ENCODE measurements around the gene SAPCD2. TPM values are rescaled to one million over a fixed set of nuclear protein-coding genes. Genes with fewer than 3 reads are reported as not detected.

Gene SAPCD2
- polyA plus RNA-seq, 3 donors = 0.03 to 3.1 (median 1.7) TPM

GRCh38 chr9:137053944-137054931 lies 16.1 kb downstream of the SAPCD2 start, which contains the start of gene ENTPD2:
ENTPD2 (minus strand) TSS chr9:137054061; CDS start chr9:137053997, 64 bp downstream.
- TF ChIP-seq CTCF (IDR thresholded peaks at IDR 0.05) = no peak
- no peak within 1 kb of the TSS for H3K27ac ChIP-seq (ENCODE audit: low read depth in 1 of 2, low read length in 2 of 2)
- no peaks in the 10 kb centered on the region for H3K79me2 ChIP-seq (ENCODE audit: insufficient read depth, low read length)
- no peak within 1 kb of the TSS for H3K9ac ChIP-seq (ENCODE audit: insufficient read depth, low read length, poor library complexity, severe bottlenecking)
- H4K20me1 ChIP-seq (ENCODE audit: insufficient read depth, low read length) = no peaks in the 10 kb centered on the region
- intact Hi-C loops (cut with micrococcal nuclease) = no loop called here
- Mint-ChIP-seq H3K27ac (no peak within 1 kb of the TSS), H3K4me1 (peaks cover 14% of the 10 kb centered on the region), H3K4me3 (peak within 1 kb of the TSS in 1 of 2 donors; percentile 74), H3K27me3 (ENCODE audit: low read depth in 3 of 3) (peaks cover 53 to 74% (median 57%) of the 10 kb centered on the region in 3 donors), H3K36me3 (no peaks in the 10 kb centered on the region), H3K9me3 (peaks cover 0 to 3% (median 0%) of the 10 kb centered on the region in 7 donors)
- no peak within 1 kb of the TSS for H3K4me3 ChIP-seq (replicated peaks in 1 of 3; ENCODE audit: low read depth in 2 of 3, low read length in 3 of 3)
- DNase-seq = no peak
- peak within 1 kb of the TSS; percentile 54 for H3K4me2 ChIP-seq (replicated peaks; ENCODE audit: extremely low read depth, low read length, poor library complexity, severe bottlenecking)
- no peaks in the 10 kb centered on the region for H3K36me3 ChIP-seq (replicated peaks in 1 of 2; ENCODE audit: control insufficient read depth in 1 of 2, insufficient read depth in 2 of 2, low read length in 2 of 2)
- H3K27me3 ChIP-seq (ENCODE audit: control insufficient read depth in 2 of 2, insufficient read depth in 2 of 2, low read length in 2 of 2) = peaks cover 17 to 58% of the 10 kb centered on the region in 2 donors
- H2AFZ ChIP-seq (ENCODE audit: insufficient read depth, low read depth, low read length, poor library complexity, severe bottlenecking) = no peak within 1 kb of the TSS
- WGBS (ENCODE audit: insufficient coverage) = 21% methylated on average over 87 of the region's 90 CpGs
- peaks cover 0 to 5% of the 10 kb centered on the region in 2 donors for H3K9me3 ChIP-seq (replicated peaks in 1 of 2; ENCODE audit: control insufficient read depth in 1 of 2, insufficient read depth in 1 of 2, low read length in 2 of 2)
- peaks cover 0 to 10% of the 10 kb centered on the region in 2 donors for H3K4me1 ChIP-seq (ENCODE audit: control insufficient read depth in 1 of 2, insufficient read depth in 2 of 2, low read length in 2 of 2)

All from CD14-positive monocyte (primary cell).